Measurements from ENCODE around the gene NKD1. TPM values are rescaled to one million over a fixed set of nuclear protein-coding genes. Genes with fewer than 3 reads are reported as not detected.

The NKD1 gene
- total and polyA plus RNA-seq, 4 donors, result 2.3 to 14.1 (median 8.0) TPM

DNA sequence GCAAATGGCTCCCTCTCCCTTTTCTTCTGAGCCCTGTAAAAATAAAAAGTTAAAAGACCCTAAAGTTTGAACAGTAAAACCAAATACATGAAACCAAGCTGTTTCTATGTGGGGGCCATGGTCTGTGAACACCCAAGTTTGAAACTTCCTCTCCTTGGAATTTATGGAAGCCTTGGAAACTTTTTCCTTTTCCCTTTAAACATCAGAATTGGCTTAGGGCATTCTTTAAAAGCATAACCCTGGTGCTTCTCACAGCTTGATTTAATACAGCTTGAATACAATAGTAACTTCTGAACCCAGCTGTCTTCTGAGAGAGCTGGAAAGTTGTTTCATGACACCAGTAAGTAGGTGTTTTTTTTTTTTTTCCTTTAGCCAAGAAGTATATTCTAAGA lies 26.5 kb downstream of the NKD1 start:
- H3K4me3 ChIP-seq, result no peak overlapping the region
- peak overlapping the region in 1 of 2 donors; percentile 35 for H3K9ac ChIP-seq (ENCODE audit: insufficient read depth in 1 of 2, low read length in 2 of 2)
- peak in 1 of 3 donors; percentile 83 for DNase-seq
- ATAC-seq (ENCODE audit: insufficient read depth, low FRiP score), result no peak
- peak overlapping the region in 1 of 2 donors; percentile 77 for H3K27ac ChIP-seq (ENCODE audit: low read depth in 1 of 2, low read length in 1 of 2)
- H3K4me1 ChIP-seq (ENCODE audit: control insufficient read depth in 5 of 5, insufficient read depth in 5 of 5, low read length in 5 of 5), result peaks cover 0 to 43% (median 14%) of the 10 kb centered on the region in 5 donors
- no peaks in the 10 kb centered on the region for H3K27me3 ChIP-seq (ENCODE audit: control insufficient read depth in 3 of 3, insufficient read depth in 3 of 3, low read length in 2 of 3)
- TF ChIP-seq, protein P1, sequence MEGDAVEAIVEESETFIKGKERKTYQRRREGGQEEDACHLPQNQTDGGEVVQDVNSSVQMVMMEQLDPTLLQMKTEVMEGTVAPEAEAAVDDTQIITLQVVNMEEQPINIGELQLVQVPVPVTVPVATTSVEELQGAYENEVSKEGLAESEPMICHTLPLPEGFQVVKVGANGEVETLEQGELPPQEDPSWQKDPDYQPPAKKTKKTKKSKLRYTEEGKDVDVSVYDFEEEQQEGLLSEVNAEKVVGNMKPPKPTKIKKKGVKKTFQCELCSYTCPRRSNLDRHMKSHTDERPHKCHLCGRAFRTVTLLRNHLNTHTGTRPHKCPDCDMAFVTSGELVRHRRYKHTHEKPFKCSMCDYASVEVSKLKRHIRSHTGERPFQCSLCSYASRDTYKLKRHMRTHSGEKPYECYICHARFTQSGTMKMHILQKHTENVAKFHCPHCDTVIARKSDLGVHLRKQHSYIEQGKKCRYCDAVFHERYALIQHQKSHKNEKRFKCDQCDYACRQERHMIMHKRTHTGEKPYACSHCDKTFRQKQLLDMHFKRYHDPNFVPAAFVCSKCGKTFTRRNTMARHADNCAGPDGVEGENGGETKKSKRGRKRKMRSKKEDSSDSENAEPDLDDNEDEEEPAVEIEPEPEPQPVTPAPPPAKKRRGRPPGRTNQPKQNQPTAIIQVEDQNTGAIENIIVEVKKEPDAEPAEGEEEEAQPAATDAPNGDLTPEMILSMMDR (IDR thresholded peaks at IDR 0.05; ENCODE audit: control extremely low read depth, extremely low read depth), result no peak
- peaks cover 0 to 34% (median 13%) of the 10 kb centered on the region in 4 donors for H3K36me3 ChIP-seq (ENCODE audit: control insufficient read depth in 4 of 4, insufficient read depth in 4 of 4, low read length in 4 of 4)
- H3K9me3 ChIP-seq (ENCODE audit: control insufficient read depth in 4 of 4, insufficient read depth in 3 of 4, low read length in 3 of 4), result no peaks in the 10 kb centered on the region

DNA sequence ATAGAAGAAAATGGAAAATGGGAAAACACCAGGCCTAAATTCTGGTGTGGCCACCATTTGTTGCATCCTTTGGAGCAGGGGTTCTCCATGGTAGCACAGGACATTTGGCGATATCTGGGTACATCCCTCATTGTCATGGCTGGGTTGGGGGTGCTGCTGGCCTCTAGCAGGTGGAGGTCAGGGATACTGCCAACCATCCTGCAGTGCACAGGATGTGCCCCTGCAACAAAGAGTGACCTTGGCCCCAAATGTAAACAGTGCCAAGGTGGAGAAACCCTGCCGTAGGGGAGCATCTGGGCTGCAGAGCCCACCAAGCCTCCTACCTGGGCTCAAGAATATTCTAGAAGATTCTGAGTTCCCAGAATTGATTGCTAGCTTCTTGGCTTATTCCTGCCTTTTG lies 27.5 kb downstream of the NKD1 start:
- no peak overlapping the region for H3K4me3 ChIP-seq
- H3K4me1 ChIP-seq (ENCODE audit: control insufficient read depth in 5 of 5, insufficient read depth in 5 of 5, low read length in 5 of 5), result peaks cover 0 to 53% (median 24%) of the 10 kb centered on the region in 5 donors
- WGBS, 2 donors, result 90 to 97% methylated on average over 2 of the region's 2 CpGs
- ATAC-seq (ENCODE audit: insufficient read depth, low FRiP score) (no peak), DNase-seq (no peak)
- TF ChIP-seq, protein P1 (IDR thresholded peaks at IDR 0.05; ENCODE audit: control extremely low read depth, extremely low read depth), result no peak
- H3K9me3 ChIP-seq (ENCODE audit: control insufficient read depth in 4 of 4, insufficient read depth in 3 of 4, low read length in 3 of 4), result no peaks in the 10 kb centered on the region
- H3K27ac ChIP-seq (ENCODE audit: low read depth in 1 of 2, low read length in 1 of 2), result no peak overlapping the region
- H3K27me3 ChIP-seq (ENCODE audit: control insufficient read depth in 3 of 3, insufficient read depth in 3 of 3, low read length in 2 of 3), result no peaks in the 10 kb centered on the region
- H3K36me3 ChIP-seq (ENCODE audit: control insufficient read depth in 4 of 4, insufficient read depth in 4 of 4, low read length in 4 of 4), result peaks cover 0 to 35% (median 13%) of the 10 kb centered on the region in 4 donors
- H3K9ac ChIP-seq (ENCODE audit: insufficient read depth in 1 of 2, low read length in 2 of 2), result peak overlapping the region in 1 of 2 donors; percentile 35

DNA sequence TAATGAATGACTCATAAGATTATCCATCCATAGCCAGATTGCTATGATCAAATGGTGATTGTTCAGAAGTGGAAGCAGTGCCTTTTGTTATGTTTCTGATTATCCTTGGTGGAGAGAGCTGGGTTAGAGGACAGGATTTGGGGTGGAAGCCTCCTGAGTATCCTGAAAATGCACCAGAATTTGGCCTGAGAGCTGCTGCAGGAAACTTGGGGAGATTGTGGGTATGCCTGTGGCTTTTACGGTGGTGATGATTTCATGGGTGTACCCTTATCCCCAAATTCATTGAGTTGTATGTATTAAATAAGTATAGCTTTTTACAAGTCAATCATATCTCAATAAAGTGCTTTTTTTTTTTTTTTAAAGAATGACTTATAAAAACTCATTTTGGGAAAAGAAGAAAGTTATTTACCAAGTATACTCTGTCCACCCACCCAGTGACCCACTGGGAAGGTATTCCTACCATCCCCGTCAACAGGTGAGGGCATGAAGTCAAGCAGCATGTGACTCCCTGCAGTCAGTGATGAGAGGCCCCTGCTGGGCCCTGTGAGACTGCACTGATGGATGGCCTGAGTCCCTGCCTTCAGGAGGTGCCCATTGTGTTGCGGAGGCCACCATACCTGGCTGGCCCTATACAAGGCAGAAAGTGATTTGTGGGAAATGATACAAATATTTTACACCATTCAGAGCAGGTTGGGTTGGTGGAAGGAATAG lies 28.4 kb downstream of the NKD1 start:
- ATAC-seq (ENCODE audit: insufficient read depth, low FRiP score) (no peak), DNase-seq (no peak)
- no peak overlapping the region for H3K9ac ChIP-seq (ENCODE audit: insufficient read depth in 1 of 2, low read length in 2 of 2)
- H3K9me3 ChIP-seq (ENCODE audit: control insufficient read depth in 4 of 4, insufficient read depth in 3 of 4, low read length in 3 of 4), result no peaks in the 10 kb centered on the region
- H3K4me3 ChIP-seq, result no peak overlapping the region
- no peak overlapping the region for H3K27ac ChIP-seq (ENCODE audit: low read depth in 1 of 2, low read length in 1 of 2)
- TF ChIP-seq, protein P1 (IDR thresholded peaks at IDR 0.05; ENCODE audit: control extremely low read depth, extremely low read depth), result no peak
- WGBS, 2 donors, result 96 to 97% methylated on average over 3 of the region's 3 CpGs
- peaks cover 0 to 57% (median 32%) of the 10 kb centered on the region in 5 donors for H3K4me1 ChIP-seq (ENCODE audit: control insufficient read depth in 5 of 5, insufficient read depth in 5 of 5, low read length in 5 of 5)
- no peaks in the 10 kb centered on the region for H3K27me3 ChIP-seq (ENCODE audit: control insufficient read depth in 3 of 3, insufficient read depth in 3 of 3, low read length in 2 of 3)
- peaks cover 0 to 35% (median 12%) of the 10 kb centered on the region in 4 donors for H3K36me3 ChIP-seq (ENCODE audit: control insufficient read depth in 4 of 4, insufficient read depth in 4 of 4, low read length in 4 of 4)

Measured in lung (tissue), 12 donors.